HUDEP-2 (cell line): ENCODE data around the gene ZMYM1.
"Not testable (repeated sequence)": the region's sequence is repeated elsewhere in the genome, so short reads cannot be mapped to it uniquely, and the experiment has no call there.

Experiments
- DNase-seq, 76 experiments: peaks; one replicate each; lab custom pipeline; 2025; ENCODE audit not compliant: unreplicated experiment in 76 of 76; lab: John Stamatoyannopoulos, UW

The ZMYM1 gene

DNA sequence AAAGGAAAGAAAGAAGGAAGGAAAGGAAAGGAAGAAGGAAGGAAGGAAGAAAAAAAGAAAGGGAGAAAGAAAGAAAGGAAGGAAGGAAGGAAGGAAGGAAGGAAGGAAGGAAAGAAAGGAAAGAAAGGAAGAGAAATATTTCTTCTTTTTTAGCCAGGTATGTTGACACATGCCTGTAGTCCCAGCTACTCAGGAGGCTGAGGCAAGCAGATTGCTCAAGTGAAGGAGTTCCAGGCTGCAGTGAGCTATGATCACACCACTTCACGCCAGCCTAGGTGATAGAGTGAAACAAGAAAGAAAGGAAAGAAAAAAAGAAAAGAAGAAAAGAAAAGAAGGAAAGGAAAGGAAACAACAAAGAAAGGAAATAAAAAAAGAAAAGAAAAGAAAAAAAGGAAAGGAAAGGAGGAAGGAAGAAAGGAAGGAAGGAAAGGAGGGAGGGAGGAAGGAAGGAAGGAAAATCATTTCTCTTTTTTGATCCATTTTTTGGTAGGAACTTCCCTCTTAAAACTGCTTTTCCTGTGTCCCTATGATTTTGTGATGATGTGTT is 5.8 kb upstream of the ZMYM1 start:
- no peak for DNase-seq

DNA sequence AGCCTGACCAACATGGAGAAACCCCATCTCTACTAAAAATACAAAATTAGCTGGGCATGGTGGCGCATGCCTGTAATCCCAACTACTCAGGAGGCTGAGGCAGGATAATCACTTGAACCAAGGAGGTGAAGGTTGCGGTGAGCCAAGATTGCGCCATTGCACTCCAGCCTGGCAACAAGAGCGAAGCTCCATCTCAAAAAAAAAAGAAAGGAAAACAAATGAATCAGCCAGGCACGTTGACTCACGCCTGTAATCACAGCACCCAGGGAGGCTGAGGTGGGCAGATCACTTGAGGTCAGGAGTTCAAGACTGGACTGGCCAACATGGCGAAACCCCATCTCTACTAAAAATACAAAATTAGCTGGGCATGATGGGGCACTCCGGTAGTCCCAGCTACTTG is 2.8 kb upstream of the ZMYM1 start:
- not testable (repeated sequence) for DNase-seq

DNA sequence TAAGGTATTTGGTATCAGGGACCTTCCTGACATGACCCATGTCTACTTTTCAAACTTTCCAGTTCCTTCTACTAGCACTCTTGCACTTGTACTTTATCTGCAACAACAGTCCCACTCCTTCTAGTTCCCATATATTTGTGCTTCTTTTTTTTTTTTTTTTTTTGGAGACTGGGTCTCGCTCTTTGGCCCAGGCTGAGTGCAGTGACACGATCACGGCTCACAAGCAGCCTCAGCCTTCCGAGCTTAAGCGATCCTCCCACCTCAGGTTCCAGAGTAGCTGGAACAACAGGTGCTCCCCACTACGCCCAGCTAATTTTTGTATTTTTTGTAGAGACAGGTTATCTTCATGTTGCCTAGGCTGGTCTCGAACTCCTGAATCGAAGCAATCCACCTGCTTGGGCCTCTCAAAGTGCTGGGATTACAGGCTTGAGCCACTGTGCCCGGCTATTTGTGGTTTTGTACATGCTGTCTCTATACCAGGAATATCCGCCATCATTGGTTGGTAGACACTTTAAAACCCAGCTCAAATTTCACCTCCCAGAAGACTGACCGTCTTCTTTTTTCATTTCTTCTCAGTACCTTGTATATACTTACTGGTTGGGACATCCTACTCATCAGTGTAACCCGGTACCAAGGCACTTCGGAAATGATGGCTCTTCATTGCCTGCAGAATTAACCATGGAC is 1.1 kb downstream of the ZMYM1 start:
- no peak for DNase-seq

DNA sequence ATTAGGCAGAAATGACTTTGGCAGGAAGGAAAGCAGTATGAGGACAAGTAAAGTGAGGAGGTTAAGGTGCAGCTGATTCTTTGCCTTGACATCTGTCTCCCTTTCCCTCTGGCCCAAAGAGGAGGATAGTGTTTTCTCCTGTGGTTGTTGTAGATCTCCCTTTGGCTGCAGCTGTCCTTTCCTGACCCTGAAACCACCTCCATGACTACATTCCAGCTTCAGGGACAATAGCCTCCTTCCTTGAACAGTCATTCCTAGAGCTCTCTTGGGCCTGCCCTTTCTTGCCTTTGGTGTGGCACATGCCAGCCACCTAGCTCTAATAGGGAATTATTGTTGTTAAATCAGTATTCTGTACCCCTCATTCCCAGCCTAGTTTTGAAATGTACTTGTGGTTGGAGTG is 6.2 kb downstream of the ZMYM1 start:
- no peak for DNase-seq

DNA sequence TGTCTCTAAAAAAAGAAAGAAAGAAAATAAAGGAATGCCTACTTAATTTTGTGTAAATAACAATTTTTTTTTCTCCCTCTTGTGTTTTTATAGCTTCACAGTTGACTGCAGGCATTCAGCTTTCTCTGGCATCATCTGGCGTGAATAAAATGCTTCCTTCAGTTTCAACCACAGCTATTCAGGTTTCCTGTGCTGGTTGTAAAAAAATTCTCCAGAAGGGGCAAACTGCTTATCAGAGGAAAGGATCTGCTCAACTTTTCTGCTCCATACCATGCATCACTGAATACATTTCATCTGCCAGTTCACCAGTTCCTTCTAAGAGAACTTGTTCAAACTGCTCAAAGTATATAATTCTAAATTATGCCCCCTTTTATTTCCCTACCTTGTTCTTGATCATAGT is 18.0 kb downstream of the ZMYM1 start:
- no peak for DNase-seq

DNA sequence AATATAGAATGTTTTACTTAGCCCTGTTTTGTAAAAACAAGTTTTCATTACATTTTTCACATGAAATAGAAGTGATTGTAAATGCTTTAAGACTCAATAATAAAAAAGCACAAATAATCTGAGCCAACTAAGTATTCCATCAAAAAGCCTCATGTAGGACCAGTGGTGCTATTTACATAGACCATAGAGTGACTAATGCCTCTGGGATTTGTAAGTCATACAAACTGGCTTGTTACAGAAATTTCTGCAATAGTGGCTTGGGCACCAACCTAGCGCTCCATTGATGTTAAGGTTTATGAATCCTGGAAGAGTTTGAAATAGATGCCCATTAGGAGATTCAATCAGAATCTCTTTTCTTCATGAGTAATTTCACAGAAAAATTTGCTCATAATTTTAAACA is 31.9 kb downstream of the ZMYM1 start:
- no peak for DNase-seq

DNA sequence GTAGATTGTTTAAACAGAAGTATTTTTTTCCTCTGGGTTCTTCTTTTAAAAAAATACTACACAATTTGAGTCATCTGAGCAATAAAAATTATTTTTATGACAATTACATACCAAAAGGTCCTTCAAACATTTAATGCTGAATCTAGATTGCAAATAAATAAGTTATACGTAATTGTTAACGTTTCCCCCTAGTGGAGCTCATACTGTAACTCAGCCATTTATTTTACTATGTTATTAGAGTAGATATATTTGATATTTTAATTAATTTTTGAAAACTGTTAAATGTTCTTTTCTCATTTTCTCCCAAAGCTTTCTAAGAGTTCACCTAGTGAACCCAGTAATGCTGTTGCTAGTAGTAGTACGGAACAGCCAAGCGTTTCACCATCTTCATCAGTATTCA is 33.5 kb downstream of the ZMYM1 start:
- DNase-seq: no peak

DNA sequence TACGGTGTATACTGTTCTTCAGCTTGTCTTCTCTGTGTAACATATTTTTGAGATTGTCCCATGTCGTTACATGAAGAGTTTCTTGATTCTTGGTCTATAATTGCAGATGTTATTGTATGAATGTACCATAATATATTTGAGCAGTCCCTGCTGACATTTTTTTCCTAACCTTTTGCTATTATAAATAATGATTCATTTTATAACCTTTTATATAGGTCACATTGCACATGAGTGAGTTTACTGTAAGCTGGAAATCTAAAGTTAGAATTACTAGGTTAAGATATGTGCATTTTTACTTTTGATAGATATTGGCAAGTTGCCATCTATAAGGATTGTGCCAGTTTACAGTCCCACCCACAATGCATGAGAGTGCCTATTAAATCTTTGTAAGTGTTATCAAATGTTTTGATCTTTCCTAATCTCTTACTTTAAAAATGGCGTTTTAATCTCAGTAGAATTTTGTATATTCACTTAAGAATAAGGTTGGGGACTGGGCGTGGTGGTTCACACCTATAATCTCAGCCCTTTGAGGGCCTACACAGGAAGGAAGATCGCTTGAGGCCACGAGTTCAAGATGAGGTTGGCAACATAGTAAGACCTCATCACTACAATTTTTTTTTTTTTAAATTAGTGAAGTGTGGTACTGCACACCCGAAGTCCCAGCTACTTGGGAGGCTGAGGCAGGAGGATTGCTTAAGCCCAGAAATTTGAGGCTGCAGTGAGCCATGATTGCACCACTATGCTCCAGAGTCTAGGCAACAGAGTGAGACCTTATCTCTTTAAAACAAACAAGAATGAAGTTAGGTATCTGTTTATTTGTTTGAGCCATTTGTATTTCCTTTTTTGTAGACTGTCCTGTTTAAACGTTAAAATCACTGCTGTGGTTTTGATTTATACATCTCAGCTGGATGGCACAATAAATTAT is 36.5 kb downstream of the ZMYM1 start:
- no peak for DNase-seq

DNA sequence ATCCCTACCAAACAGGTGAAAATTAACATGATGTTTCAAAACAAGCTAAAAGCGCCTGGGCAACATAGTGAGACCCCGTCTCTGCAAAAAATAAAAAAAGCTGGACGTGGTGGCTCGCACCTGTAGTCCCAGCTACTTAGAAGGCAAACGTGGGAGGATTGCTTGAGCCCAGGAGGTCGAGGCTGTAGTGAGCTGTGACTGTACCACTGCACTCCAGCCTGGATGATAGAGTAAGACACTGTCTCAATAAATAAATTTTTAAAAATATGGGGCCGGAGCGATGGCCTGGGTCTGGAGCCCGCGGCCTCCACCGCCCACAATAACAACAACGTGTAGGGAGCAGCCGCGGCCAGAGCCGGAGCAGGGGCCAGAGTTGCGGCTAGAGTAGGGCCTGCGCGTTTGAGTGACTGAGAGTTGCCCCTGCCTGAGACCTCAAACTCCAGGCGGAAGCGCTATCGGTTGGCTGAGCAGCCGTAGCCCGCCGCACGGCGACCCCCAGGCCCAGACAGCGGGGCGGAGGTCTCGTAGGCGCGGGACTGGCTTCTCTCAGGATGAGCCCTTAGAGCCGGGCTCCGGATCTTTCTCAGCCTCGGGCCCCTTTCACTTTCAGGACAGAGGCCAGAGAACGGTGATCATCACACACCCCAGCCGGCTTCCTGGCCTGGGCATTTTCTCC is 41.4 kb downstream of the ZMYM1 start:
- DNase-seq: no peak

DNA sequence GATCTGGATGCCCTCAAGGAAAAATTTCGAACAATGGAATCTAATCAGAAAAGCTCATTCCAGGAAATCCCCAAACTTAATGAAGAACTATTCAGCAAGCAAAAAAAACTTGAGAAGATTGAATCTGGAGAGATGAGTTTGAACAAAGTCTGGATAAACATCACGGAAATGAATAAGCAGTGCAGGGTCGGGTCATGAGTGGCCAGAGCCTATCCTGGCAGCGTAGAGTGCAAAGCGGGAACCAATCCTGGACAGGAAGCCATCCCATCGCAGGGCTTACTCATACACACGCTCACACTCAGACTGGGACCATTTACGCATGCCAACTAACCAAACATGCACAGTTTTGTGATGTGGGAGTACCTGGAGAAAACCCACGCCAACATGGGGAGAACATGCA is 43.1 kb downstream of the ZMYM1 start:
- no peak for DNase-seq

DNA sequence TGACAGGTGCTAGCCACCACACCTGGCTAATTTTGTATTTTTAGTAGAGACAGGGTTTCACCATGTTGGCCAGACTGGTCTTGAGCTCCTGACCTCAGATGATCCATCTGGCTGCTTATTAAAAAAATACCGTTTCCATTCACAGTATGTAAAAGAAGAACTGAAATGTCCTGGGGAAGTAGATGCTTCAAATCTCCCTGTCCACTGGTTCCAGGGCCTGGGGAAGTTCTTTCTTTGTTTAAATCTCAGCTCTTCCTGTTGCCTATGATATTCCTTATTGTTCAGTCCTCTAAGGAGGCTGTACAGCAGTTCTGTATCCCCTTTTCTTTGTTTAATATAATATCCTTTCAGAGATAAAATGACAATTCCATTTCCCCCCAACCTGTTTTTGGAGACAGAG is 47.4 kb downstream of the ZMYM1 start:
- no peak for DNase-seq

DNA sequence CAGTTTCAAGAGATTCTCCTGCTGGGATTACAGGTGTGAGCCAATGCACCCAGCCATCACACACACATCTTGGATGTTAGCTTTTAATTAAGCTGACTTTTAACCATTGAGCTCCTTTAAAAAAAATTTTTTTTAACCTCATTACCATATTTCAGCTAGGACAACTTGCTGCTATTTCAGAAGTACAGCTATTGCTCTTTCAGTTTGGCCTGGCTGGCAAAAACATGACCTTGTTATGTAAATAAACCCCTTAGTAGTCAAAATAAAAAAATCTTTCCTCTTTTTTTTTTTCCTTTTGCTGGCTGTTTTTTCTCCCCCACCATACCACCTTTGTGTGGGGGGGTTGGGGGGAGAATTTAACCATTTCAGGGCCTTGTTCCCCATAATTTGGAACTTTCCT is 49.9 kb downstream of the ZMYM1 start:
- DNase-seq: no peak

DNA sequence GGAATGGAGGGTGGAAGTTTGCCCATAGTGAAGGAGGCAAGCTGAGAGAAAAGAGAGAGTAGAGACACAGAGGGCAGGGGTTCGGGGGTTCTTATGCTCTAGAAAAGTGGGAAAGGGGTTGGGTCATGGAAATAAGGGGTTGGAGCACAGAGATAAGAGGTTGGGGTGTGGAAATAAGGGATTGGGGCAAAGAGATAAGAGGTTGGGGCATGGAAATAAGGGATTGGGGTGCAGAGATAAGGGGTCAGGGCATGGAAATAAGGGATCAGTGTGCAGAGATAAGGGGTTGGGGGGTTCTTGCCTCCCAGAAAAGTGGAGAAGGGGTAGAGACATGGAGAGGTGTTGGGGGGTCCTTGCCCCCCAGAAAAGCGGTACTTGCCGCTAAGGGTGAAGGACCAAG is 57.6 kb downstream of the ZMYM1 start:
- no peak for DNase-seq

DNA sequence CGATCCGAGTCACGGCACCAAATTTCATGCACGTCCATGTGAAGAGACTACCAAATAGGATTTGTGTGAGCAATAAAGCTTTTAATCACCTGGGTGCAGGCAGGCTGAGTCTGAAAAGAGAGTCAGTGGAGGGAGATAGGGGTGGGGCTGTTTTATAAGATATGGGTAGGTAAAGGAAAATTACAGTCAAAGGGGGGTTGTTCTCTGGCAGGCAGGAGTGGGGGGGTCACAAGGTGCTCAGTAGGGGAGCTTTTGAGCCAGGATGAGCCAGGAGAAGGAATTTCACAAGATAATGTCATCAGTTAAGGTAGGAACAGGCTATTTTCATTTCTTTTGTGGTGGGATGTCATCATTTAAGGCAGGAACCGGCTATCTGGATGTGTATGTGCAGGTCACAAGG is 58.4 kb downstream of the ZMYM1 start:
- DNase-seq: not testable (repeated sequence)

DNA sequence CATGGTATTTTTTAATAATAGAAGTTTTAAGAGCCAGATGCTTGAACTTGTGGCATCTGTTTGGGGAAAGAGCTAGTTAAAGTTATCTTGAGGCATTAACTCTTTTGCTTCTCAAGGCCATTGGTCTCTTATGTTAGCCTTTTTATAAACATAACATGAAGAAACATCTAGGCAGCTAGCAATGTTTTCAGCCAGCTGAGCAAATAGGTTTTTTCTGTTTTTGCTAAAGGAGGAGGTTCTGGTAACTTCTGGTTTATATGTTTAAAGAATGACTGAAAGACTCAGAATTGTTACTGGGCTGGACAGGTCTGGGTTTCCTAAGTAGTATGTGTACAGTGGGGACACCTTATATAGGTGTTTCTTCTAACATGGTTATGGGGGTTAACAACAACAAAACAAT is 63.1 kb downstream of the ZMYM1 start:
- not testable (repeated sequence) for DNase-seq

DNA sequence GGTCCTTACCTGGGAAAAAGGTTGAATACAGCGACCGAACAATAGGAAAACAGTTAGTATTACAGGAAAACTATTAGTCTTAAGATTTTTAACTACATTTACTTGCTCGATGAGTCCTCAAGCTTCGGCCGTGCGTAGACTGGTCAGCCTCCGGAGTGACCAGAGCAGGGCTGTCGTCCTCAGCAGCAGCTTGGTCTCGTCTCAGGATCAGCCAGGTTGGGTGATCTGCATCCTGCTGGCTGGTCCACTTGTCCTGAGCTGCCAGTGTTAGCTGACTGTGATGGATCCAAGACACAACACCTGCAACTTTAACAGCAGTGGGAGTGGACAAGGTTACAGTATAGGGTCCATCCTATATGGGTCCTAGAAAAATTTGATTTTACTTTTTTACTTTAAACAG is 63.5 kb downstream of the ZMYM1 start:
- DNase-seq: not testable (repeated sequence)

DNA sequence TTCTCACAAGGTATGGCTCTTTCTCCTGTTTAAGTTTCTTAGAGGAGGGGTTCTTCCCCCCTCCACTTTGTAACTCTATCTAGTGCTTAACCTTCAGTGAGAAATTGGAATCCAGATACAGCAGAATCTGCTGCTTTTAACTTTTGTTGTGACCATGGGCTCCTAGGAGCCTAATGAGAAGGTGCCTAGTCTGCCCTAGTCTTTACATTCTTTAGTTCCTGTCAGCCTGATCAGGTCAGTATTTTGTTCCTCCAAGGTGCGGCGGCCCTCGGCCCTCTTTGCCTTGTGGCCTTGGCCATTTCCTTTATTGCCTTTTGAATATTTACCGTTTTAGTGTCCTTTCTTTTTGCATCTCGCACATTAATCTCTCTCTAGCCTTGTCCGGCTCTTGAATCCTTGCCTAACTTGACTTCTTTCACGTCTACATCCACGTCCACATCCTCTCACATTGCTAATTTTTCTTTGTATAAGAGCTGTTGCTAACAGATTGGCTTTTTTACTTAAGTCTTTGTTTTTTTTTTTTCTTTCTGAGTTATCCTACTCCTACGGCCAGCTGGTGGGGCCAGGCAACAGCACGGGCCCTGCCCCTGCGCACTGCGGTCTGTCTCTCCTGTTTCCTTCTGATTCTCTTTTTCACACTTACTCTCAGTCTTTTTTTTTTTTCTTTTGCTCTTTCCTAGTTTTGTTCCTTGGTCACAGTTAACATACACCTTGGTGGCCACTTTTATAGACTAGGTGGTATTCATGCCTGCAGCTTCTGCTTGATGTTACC is 64.7 kb downstream of the ZMYM1 start:
- DNase-seq: no peak

DNA sequence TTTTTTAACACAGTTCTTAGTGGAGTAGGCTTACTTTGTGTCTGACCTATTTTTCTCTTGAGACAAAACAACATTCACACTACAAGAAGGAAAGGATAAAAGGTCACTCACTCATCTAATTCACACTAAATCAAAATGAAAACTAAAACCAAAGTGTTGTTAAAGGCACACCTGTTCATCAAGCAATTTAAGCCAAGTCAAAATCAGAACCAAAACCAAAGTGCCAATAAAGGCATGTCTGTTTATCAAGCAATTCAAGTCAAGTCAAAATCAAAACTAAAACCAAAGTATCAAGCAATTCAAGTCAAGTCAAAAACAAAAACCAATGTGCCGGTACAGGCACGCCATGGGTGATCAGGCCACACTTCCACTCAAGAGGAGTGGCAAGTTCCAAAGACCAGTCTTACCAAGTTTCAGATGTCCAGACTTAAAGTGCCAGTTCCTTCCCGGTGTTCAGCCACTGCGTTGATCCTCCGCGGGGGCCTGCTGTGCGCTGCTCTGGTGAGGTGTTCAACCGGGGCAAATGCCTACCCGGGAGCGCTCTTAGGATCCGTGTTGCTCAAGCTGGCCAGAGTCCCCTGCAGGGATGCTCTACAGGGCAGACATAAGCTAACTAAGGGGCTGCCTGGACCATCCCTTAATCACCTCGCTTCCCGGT is 66.8 kb downstream of the ZMYM1 start:
- DNase-seq: not testable (repeated sequence)

DNA sequence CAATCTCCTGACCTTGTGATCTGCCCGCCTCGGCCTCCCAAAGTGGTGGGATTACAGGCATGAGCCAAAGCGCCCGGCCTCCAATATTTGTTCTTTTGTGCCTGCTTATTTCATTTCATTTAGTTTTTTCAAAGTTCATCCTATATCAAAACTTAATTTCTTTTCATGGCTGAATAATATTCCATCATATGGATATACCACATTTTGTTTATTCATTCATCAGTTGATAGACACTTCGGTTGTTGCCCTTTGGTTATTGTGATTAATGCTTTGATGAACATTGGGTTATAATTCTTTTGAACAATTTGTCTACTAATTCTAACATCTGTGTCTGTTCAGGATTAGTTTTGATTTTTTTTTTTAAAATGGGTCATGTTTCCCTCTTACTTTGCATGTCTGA is 72.0 kb downstream of the ZMYM1 start:
- DNase-seq: no peak

DNA sequence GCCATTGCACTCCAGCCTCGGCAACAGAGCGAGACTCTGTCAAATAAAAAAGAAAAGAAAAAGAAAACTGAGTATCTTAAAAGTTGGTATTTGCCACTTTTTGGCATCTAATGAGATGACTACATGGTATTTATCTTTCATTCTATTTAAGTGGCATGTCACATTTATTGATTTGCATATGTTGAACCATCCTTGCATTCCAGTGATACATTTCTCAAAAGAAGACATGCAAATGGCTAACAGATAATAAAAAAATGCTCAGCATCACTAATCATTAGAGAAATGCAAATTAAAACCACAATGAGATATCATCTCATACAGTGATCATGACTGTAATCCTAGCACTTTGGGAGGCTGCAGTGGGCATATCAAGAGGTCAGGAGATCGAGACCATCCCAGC is 85.7 kb downstream of the ZMYM1 start:
- DNase-seq: no peak
